HFF-Myc (cell line): ENCODE results near the gene FHIT.

Source experiments
- DNase-seq: peaks from one replicate; pipeline ENCODE4 v3.0.0-alpha.2; 2011; ENCODE audit warnings: low read depth; ENCODE audit errors: extremely low read depth
- H3K4me3 ChIP-seq: replicated peaks from 2 replicates; pipeline ENCODE4 v1.5.1; 2011; ENCODE audit warnings: low read depth, mild to moderate bottlenecking, control low read depth, low read length
- CTCF ChIP-seq: IDR thresholded peaks from 2 replicates; pipeline ENCODE4 v1.5.1; 2012; ENCODE audit warnings: mild to moderate bottlenecking, low read depth, low read length, control low read depth; ENCODE audit errors: missing control alignments

The FHIT gene

GRCh38 chr3:60167186-60167585 lies 1084.1 kb downstream of the FHIT start:
- no peak for TF ChIP-seq CTCF
- no peak overlapping the region for H3K4me3 ChIP-seq
- DNase-seq = no peak

DNA sequence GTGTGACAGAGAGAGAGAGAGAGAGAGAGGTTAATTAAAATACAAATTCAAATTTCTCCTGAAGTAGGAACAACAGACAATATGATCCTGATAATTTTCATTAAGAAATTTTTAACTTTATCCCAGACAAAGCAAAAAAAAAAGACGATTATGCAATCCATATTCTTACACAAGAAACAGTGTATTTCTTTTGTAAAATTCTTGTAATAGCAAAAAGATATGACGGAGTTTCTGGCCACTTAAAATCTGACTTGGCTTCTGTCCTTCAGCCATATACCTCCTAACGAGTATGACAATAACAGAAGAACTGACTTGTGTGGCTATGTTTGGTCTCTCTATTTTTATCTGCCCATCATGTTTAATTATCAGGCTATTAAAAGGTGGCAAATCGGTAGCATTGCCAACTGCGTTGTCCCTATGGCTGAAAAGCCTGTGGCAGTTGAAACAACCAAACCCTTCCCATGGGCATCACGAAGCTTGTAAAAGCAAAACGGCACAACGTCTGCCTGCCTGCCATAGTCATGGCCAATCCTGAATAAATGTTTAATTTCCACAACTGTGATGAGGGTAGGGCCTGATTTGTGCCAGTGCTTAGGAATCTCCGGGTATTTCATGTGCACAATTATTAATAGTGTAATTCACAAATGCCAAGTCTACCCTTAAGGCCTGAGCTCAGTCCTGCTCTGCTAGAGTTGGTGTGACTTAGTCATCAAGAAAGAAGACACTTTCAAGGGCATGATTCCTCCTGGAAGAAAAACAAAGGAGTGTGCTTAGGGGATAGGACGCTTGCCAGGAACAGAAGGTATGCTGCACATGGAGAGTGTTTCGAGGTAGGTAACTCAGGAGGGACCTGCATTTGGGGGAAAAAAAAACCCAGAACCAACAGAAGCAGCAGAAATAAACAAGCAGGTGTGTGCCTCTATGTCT lies 1090.2 kb downstream of the FHIT start:
- TF ChIP-seq CTCF = no peak
- DNase-seq = no peak
- H3K4me3 ChIP-seq = no peak overlapping the region

DNA sequence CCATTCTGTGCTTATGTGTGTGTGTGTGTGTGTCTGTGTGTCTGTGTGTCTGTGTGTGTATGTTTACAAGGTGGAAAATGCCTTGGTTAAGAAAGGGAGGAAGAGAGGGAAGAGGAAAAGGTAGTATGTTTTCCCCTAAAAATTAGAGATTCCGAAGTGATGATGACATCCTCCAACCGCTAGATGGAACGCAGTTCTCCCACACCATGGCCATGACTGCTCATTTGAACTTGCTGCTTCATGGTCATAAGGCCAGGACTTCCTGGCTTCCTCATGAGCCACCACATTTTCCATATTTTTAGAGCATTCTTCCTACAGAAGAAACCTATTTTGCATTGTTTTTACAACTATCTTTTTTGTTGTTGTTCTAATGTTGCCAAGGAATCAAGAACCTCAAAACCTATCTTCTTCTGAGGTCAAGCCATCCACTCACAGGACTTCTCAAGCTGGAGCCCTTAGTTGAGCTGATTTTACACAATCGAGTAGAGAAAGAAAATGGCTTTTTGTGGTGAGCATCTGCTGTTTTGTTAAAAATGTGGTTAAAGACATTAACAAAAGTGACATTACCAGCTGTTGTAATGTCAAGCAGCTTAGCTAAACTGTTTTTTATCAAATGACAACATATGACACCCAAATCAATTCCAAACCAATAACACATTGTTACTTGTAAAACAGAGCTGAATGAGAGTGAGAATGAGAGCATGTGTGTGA lies 1091.0 kb downstream of the FHIT start:
- TF ChIP-seq CTCF = no peak
- H3K4me3 ChIP-seq = no peak overlapping the region
- DNase-seq = no peak

DNA sequence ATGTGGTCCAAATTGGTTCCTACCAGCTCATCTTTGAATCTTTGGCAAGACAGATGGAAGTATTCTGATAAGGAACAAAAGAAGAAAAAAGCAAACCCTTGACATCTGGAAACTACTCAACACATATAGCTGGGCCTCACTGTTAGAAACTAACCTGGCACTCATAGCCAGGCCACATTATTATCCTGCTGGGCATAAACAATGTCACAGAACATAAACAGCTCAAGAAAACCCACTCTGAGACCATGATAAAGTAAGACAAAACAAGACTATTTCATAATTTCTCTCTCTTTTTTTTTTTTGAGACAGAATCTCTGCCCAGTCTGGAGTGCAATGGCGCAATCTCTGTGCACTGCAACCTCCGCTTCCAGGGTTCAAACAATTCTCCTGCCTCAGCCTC lies 1093.2 kb downstream of the FHIT start:
- no peak for DNase-seq
- H3K4me3 ChIP-seq = no peak overlapping the region
- no peak for TF ChIP-seq CTCF

DNA sequence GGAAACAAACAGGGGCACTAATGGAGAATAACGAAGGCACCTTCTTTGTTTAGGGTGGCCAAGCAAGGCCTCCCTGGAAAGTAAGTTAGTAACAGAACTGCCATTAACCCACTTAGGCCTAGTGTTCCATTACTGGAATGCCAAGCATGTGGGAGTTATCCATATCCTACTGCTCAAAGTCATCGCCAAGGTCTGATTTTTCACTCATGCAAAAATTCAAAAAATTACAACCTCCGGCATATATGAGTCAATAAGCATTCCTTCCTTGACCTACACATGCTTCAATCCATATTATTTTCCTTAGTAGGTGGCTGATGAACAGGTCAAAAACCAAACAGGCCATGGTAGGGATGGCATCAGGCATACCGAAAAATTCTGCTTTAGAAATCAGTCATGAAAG lies 1097.2 kb downstream of the FHIT start:
- no peak overlapping the region for H3K4me3 ChIP-seq
- TF ChIP-seq CTCF = no peak
- DNase-seq = no peak

GRCh38 chr3:60153221-60153999 lies 1097.8 kb downstream of the FHIT start:
- TF ChIP-seq CTCF = no peak
- DNase-seq = no peak
- H3K4me3 ChIP-seq = no peak overlapping the region
